ENCODE data around the gene EEF1G. TPM values are rescaled to one million over a fixed set of nuclear protein-coding genes. Genes with fewer than 3 reads are reported as not detected.

EEF1G gene
- total and polyA plus RNA-seq, 2 of the 13 experiments (the other 11 are each of a cell fraction or from before 2014, with no cell fraction given), result 1,787 to 2,144 TPM

GRCh38 chr11:62621567-62622470, 48.1 kb upstream of the EEF1G start, which contains the start of gene B3GAT3 (continued):
- no peak for TF ChIP-seq ZNF318 (CRISPR knock-in tag; IDR thresholded peaks at IDR 0.05)
- TF ChIP-seq ZNF513 (CRISPR knock-in tag; conservative IDR thresholded peaks at IDR 0.05), result no peak
- TF ChIP-seq ZNF530 (CRISPR knock-in tag; IDR thresholded peaks at IDR 0.05; ENCODE audit: low read depth), result no peak
- TF ChIP-seq HMGXB3 (CRISPR knock-in tag; IDR thresholded peaks at IDR 0.05; ENCODE audit: borderline replicate concordance), result peak; percentile 60; the same call in 1 of the 2 replicates
- TF ChIP-seq BRF2 (CRISPR knock-in tag; IDR thresholded peaks at IDR 0.05), result peak; percentile 93
- TF ChIP-seq RFX3 (CRISPR knock-in tag; IDR thresholded peaks at IDR 0.05), result no peak
- TF ChIP-seq ZNF75D (CRISPR knock-in tag; IDR thresholded peaks at IDR 0.05; ENCODE audit: borderline replicate concordance), result no peak
- no peak for TF ChIP-seq XBP1 (CRISPR knock-in tag; IDR thresholded peaks at IDR 0.05)
- no peak for TF ChIP-seq ZBTB34 (CRISPR knock-in tag; IDR thresholded peaks at IDR 0.05)
- TF ChIP-seq ZNF124 (CRISPR knock-in tag; IDR thresholded peaks at IDR 0.05), result peak; percentile 70; the same call in 1 of the 2 replicates

Measured in HepG2 (cell line).